H1 (cell line): ENCODE data around the gene ERVW-1. TPM values are rescaled to one million over a fixed set of nuclear protein-coding genes. Genes with fewer than 3 reads are reported as not detected.

Experiments
- CTCF ChIA-PET: fragments of 300-600 bp; sonication (Branson Sonifier 250); formaldehyde crosslinking; loops from one replicate; lab custom pipeline; 2021; ENCODE audit not compliant: partially characterized antibody; lab: Charles Lee
- POLR2A ChIA-PET: fragments of 300-600 bp; sonication (Branson Sonifier 250); formaldehyde crosslinking; loops from one replicate; lab custom pipeline; 2021; ENCODE audit warnings: inconsistent platforms; ENCODE audit not compliant: partially characterized antibody; lab: Charles Lee
- DNase-seq, 2 experiments: peaks; one replicate each; pipeline versions ENCODE4 v3.0.0 to v3.0.0-alpha.2; 2010 to 2022; ENCODE audit warnings: low spot score in 2 of 2, low read depth in 1 of 2, mixed read lengths in 1 of 2
- FAIRE-seq: peaks from 2 replicates; lab custom pipeline; 2011; peaks lifted over from hg19 to GRCh38; lab: Jason Lieb, UNC
- H2AFZ ChIP-seq: 2 replicates; pipeline ENCODE4 v1.8.1; 2012; ENCODE audit warnings: low read length, inconsistent platforms
- H2AK5ac ChIP-seq: 2 replicates; pipeline ENCODE4 v1.6.1; 2013; ENCODE audit warnings: low read depth, low read length
- H2BK120ac ChIP-seq: replicated peaks from 2 replicates; pipeline ENCODE3; 2013; ENCODE audit warnings: low read depth, low read length, inconsistent platforms
- H2BK12ac ChIP-seq: 2 replicates; pipeline ENCODE4 v1.6.1; 2013; ENCODE audit warnings: low read depth, low read length
- H2BK15ac ChIP-seq: 2 replicates; pipeline ENCODE4 v1.6.1; 2013; ENCODE audit warnings: low read length
- H2BK20ac ChIP-seq: 2 replicates; pipeline ENCODE4 v1.6.1; 2013; ENCODE audit warnings: low read length
- H2BK5ac ChIP-seq: 2 replicates; pipeline ENCODE4 v1.6.1; 2013; ENCODE audit warnings: low read depth, low read length
- H3K14ac ChIP-seq: 2 replicates; pipeline ENCODE4 v1.6.1; 2013; ENCODE audit warnings: inconsistent platforms; ENCODE audit not compliant: insufficient read length
- H3K18ac ChIP-seq: 2 replicates; pipeline ENCODE4 v1.6.1; 2013; ENCODE audit warnings: low read length; ENCODE audit errors: extremely low read depth
- H3K23ac ChIP-seq: 2 replicates; pipeline ENCODE4 v1.6.1; 2013; ENCODE audit warnings: inconsistent platforms; ENCODE audit not compliant: insufficient read length
- H3K23me2 ChIP-seq: 2 replicates; pipeline ENCODE4 v1.6.1; 2013; ENCODE audit warnings: low read depth, low read length
- H3K27ac ChIP-seq: 2 replicates; pipeline ENCODE4 v1.6.1; 2011; ENCODE audit warnings: low read depth, low read length, inconsistent platforms
- H3K27me3 ChIP-seq, 4 experiments: replicated peaks in 1 of 4; 1 replicate in 1 of 4; 2 replicates in 3 of 4; pipeline versions ENCODE4 v1.6.1 to v1.8.1; 2011 to 2013; ENCODE audit warnings: low read length in 3 of 4, mild to moderate bottlenecking in 3 of 4, inconsistent platforms in 2 of 4, mixed read lengths in 2 of 4, moderate library complexity in 1 of 4; ENCODE audit not compliant: control insufficient read depth in 3 of 4, insufficient read depth in 3 of 4; ENCODE audit errors: extremely low read depth in 1 of 4
- H3K36me3 ChIP-seq, 4 experiments: 2 replicates each; pipeline versions ENCODE4 v1.6.1 to v1.8.1; 2011 to 2013; ENCODE audit warnings: mild to moderate bottlenecking in 4 of 4, low read length in 3 of 4, moderate library complexity in 2 of 4, control low read depth in 1 of 4, inconsistent platforms in 1 of 4; ENCODE audit not compliant: insufficient read depth in 4 of 4, control insufficient read depth in 2 of 4
- H3K4ac ChIP-seq: replicated peaks from 2 replicates; pipeline ENCODE3; 2013; ENCODE audit warnings: low read length, low read depth, mixed read lengths, inconsistent platforms; ENCODE audit not compliant: insufficient read length
- H3K4me1 ChIP-seq, 4 experiments: replicated peaks in 1 of 4; 1 replicate in 1 of 4; 2 replicates in 3 of 4; pipeline versions ENCODE4 v1.6.1 to v1.8.1; 2011 to 2013; ENCODE audit warnings: low read length in 3 of 4, inconsistent platforms in 2 of 4, mixed read lengths in 1 of 4; ENCODE audit not compliant: insufficient read depth in 4 of 4, control insufficient read depth in 3 of 4
- H3K4me2 ChIP-seq, 2 experiments: 2 replicates each; pipeline versions ENCODE4 v1.6.1 to v1.8.1; 2011 to 2013; ENCODE audit warnings: low read depth in 2 of 2, low read length in 2 of 2, control low read depth in 1 of 2, inconsistent platforms in 1 of 2, mild to moderate bottlenecking in 1 of 2; ENCODE audit not compliant: insufficient read depth in 1 of 2
- H3K4me3 ChIP-seq, 4 experiments: fragments of 200-600, 300-600 bp in 1 of 4; sonication (generic), shearing (Covaris generic), sonication (Bioruptor Twin) in 1 of 4; 2 replicates each; pipeline versions ENCODE4 v1.5.1 to v1.8.1; 2011 to 2016; ENCODE audit warnings: low read length in 4 of 4, low read depth in 3 of 4, control low read depth in 2 of 4, inconsistent platforms in 2 of 4, mild to moderate bottlenecking in 2 of 4, mixed read lengths in 1 of 4, moderate library complexity in 1 of 4; ENCODE audit not compliant: insufficient read depth in 2 of 4; ENCODE audit errors: extremely low read depth in 1 of 4
- H3K56ac ChIP-seq: replicated peaks from 2 replicates; pipeline ENCODE3; 2013; ENCODE audit warnings: low read depth, mild to moderate bottlenecking, mixed read lengths, low read length, inconsistent platforms; ENCODE audit not compliant: insufficient read length
- H3K79me1 ChIP-seq: 2 replicates; pipeline ENCODE4 v1.6.1; 2013; ENCODE audit warnings: low read depth, low read length, control low read depth
- H3K79me2 ChIP-seq, 2 experiments: 2 replicates each; pipeline versions ENCODE4 v1.6.1 to v1.8.1; 2012 to 2013; ENCODE audit warnings: low read length in 2 of 2, mild to moderate bottlenecking in 2 of 2, inconsistent platforms in 1 of 2; ENCODE audit not compliant: insufficient read depth in 2 of 2, control insufficient read depth in 1 of 2
- H3K9ac ChIP-seq, 4 experiments: replicated peaks in 1 of 4; 1 replicate in 1 of 4; 2 replicates in 3 of 4; pipeline versions ENCODE4 v1.6.1 to v1.8.1; 2011 to 2013; ENCODE audit warnings: low read depth in 3 of 4, low read length in 3 of 4, control low read depth in 2 of 4, mild to moderate bottlenecking in 2 of 4, moderate library complexity in 2 of 4, inconsistent platforms in 1 of 4; ENCODE audit errors: extremely low read depth in 1 of 4
- H3K9me3 ChIP-seq, 2 experiments: 2 replicates each; pipeline versions ENCODE4 v1.6.1 to v1.8.1; 2012 to 2013; ENCODE audit warnings: mild to moderate bottlenecking in 2 of 2, moderate library complexity in 2 of 2, control low read depth in 1 of 2, inconsistent platforms in 1 of 2, low read depth in 1 of 2, low read length in 1 of 2, mixed read lengths in 1 of 2; ENCODE audit not compliant: insufficient read depth in 2 of 2
- H4K20me1 ChIP-seq, 2 experiments: replicated peaks in 1 of 2; 2 replicates each; pipeline versions ENCODE3 to v1.8.1; 2011 to 2013; ENCODE audit warnings: inconsistent platforms in 2 of 2, low read length in 2 of 2, mild to moderate bottlenecking in 1 of 2; ENCODE audit not compliant: insufficient read depth in 2 of 2, control insufficient read depth in 1 of 2
- H4K5ac ChIP-seq: 2 replicates; pipeline ENCODE4 v1.6.1; 2013; ENCODE audit warnings: low read length, low read depth, mixed read lengths, inconsistent platforms; ENCODE audit not compliant: insufficient read length
- H4K8ac ChIP-seq: 2 replicates; pipeline ENCODE4 v1.8.0; 2013; ENCODE audit warnings: mild to moderate bottlenecking, moderate library complexity, low read length, inconsistent platforms; ENCODE audit not compliant: insufficient read depth; ENCODE audit errors: extremely low read depth
- H4K91ac ChIP-seq: replicated peaks from 2 replicates; pipeline ENCODE3; 2013; ENCODE audit warnings: low read length, mixed read lengths, inconsistent platforms; ENCODE audit not compliant: insufficient read length
- RAD21 ChIP-seq, 2 experiments: IDR thresholded peaks in 1 of 2; conservative IDR thresholded peaks in 1 of 2; 2 replicates each; pipeline ENCODE4 v1.6.1; 2011; ENCODE audit warnings: low read depth in 2 of 2, low read length in 2 of 2, improper control_type of control experiment in 1 of 2, inconsistent platforms in 1 of 2, mild to moderate bottlenecking in 1 of 2, moderate library complexity in 1 of 2
- WGBS, 2 experiments: shearing (Covaris generic) in 1 of 2; methylation state at CpG; one replicate each; pipeline versions ENCODE4 v1.1.6 to v1.1.7; 2013 to 2015; ENCODE audit warnings: low lambda C conversion rate in 2 of 2, mixed read lengths in 2 of 2, inconsistent platforms in 1 of 2, low coverage in 1 of 2, missing lambda C conversion rate in 1 of 2; ENCODE audit not compliant: insufficient replicate concordance in 2 of 2, insufficient coverage in 1 of 2, insufficient read length in 1 of 2; ENCODE audit errors: extremely low coverage in 1 of 2, missing lambda C conversion rate in 1 of 2; 5-methylcytosine and 5-hydroxymethylcytosine counted together
- polyA plus RNA-seq, 7 experiments: library from polyadenylated mRNA; depleted of rRNA in 3 of 7; stranded (reverse) in 5 of 7; unstranded in 2 of 7; fragments of >200 nt in 5 of 7; fragments of 200-250 nt in 2 of 7; gene quantifications; 1 replicate in 5 of 7; 2 replicates in 1 of 7; 4 replicates in 1 of 7; pipeline versions ENCODE4 v1.2.1 to v1.2.3, GENCODE V29; 2011 to 2013; ENCODE audit warnings: missing spikeins in 2 of 7, mixed read lengths in 2 of 7
- total RNA-seq: library from RNA; stranded (reverse); fragmentation: NEBNext Ultra II Directional; extraction: Animal tissue kit (Norgen Biotek cat#: 25700); gene quantifications from 2 replicates; pipeline ENCODE4 v1.2.1, GENCODE V29; 2021

Gene ERVW-1
- total and polyA plus RNA-seq, 2 of the 8 experiments (the other 6 are each of a cell fraction or from before 2014, with no cell fraction given), result 0.08 TPM; not detected in 1

DNA sequence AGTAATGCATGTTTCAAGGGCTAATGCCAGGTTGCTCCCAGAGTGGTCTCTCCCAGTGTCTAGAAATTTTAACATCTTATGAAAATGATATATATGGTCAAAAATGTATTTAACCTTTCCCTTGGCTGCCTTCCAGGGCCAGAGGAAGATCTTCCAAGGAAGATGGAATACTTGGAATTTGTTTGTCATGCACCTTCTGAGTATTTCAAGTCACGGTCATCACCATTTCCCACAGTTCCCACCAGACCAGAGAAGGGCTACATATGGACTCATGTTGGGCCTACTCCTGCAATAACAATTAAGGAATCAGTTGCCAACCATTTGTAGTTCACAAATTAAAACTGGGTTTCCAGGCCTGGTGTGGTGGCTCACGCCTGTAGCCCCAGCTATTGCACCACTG lies 21.5 kb downstream of the ERVW-1 start:
- Histone ChIP-seq H3K4me1 (no peaks in the 10 kb centered on the region), H2BK120ac (no peak overlapping the region), H3K4ac (no peak overlapping the region), H2AFZ (no peak overlapping the region), H3K18ac (no peak overlapping the region), H3K9me3 (no peaks in the 10 kb centered on the region), H2AK5ac (no peak overlapping the region), H4K5ac (no peak overlapping the region), H3K4me2 (no peak overlapping the region), H3K79me2 (peaks cover 0 to 2% of the 10 kb centered on the region in 2 experiments; a peak in 1 of 4 replicates), H4K8ac (no peak overlapping the region), H3K4me3 (no peak overlapping the region), H3K56ac (no peak overlapping the region), H4K20me1 (peaks cover 2 to 5% of the 10 kb centered on the region in 2 experiments), H3K36me3 (peaks cover 5 to 67% (median 52%) of the 10 kb centered on the region in 4 experiments), H2BK12ac (no peak overlapping the region), H3K27ac (no peak overlapping the region), H2BK5ac (no peak overlapping the region), H3K27me3 (no peaks in the 10 kb centered on the region), H3K9ac (no peak overlapping the region), H2BK20ac (no peak overlapping the region), H4K91ac (no peak overlapping the region), H3K23ac (no peak overlapping the region), H3K79me1 (no peaks in the 10 kb centered on the region), H3K14ac (no peak overlapping the region), H3K23me2 (no peaks in the 10 kb centered on the region), H2BK15ac (no peak overlapping the region)
- no peak for DNase-seq
- FAIRE-seq, result no peak
- 89% methylated on average over 2 of the region's 2 CpGs; no CpG with 5 or more reads in 1 of the 2 experiments for whole genome bisulfite sequencing, 2 experiments
- CTCF ChIA-PET, result interaction anchor here (3.0 kb wide), 1 partner anchor 9 kb away, joined by 15 read pairs; the partner anchor contains the start of gene GATAD1
- POLR2A ChIA-PET, result interaction anchor here (3.4 kb wide), 1 partner anchor 8 kb away, joined by 21 read pairs; the partner anchor contains the start of gene GATAD1
- no peak for TF ChIP-seq RAD21 (IDR thresholded peaks at IDR 0.05 in 1 of 2, conservative IDR thresholded peaks at IDR 0.05 in 1 of 2; ENCODE audit: low read depth in 2 of 2, low read length in 2 of 2)
